Mesenchymal stem cell (in vitro differentiated cells and primary cell): ENCODE results near the gene GHDC.

Experiments used
- DNase-seq: peaks from one replicate; pipeline ENCODE4 v3.0.0-alpha.2; 2013
- H2AFZ ChIP-seq: one replicate; pipeline ENCODE4 v1.6.1; 2013; ENCODE audit warnings: low read depth, mild to moderate bottlenecking, control low read depth, inconsistent platforms, low read length, moderate library complexity
- H2AK5ac ChIP-seq: 2 replicates; pipeline ENCODE4 v1.6.1; 2013; ENCODE audit warnings: low read length, moderate library complexity, mild to moderate bottlenecking, inconsistent platforms; ENCODE audit not compliant: severe bottlenecking
- H2BK120ac ChIP-seq: one replicate; pipeline ENCODE4 v1.6.1; 2013; ENCODE audit warnings: low read depth, mild to moderate bottlenecking, inconsistent platforms, low read length, moderate library complexity
- H2BK12ac ChIP-seq, 2 experiments: one replicate each; pipeline ENCODE4 v1.6.1; 2013; ENCODE audit warnings: inconsistent platforms in 2 of 2, low read length in 2 of 2, mild to moderate bottlenecking in 2 of 2, moderate library complexity in 2 of 2, control low read depth in 1 of 2
- H2BK15ac ChIP-seq: one replicate; pipeline ENCODE4 v1.6.1; 2013; ENCODE audit warnings: mild to moderate bottlenecking, low read depth, inconsistent platforms; ENCODE audit not compliant: poor library complexity, severe bottlenecking
- H2BK5ac ChIP-seq: 2 replicates; pipeline ENCODE4 v1.6.1; 2013; ENCODE audit warnings: low read depth, mild to moderate bottlenecking, low read length, control low read depth, inconsistent platforms; ENCODE audit not compliant: poor library complexity, severe bottlenecking
- H3K14ac ChIP-seq, 2 experiments: one replicate each; pipeline ENCODE4 v1.6.1; 2013; ENCODE audit warnings: inconsistent platforms in 2 of 2, low read length in 2 of 2, control low read depth in 1 of 2, mild to moderate bottlenecking in 1 of 2, moderate library complexity in 1 of 2
- H3K18ac ChIP-seq, 2 experiments: one replicate each; pipeline ENCODE4 v1.6.1; 2013; ENCODE audit warnings: inconsistent platforms in 2 of 2, low read length in 2 of 2, control low read depth in 1 of 2, low read depth in 1 of 2, mild to moderate bottlenecking in 1 of 2
- H3K23ac ChIP-seq, 2 experiments: one replicate each; pipeline ENCODE4 v1.6.1; 2013; ENCODE audit warnings: inconsistent platforms in 2 of 2, low read length in 2 of 2, mild to moderate bottlenecking in 2 of 2, moderate library complexity in 2 of 2, control low read depth in 1 of 2
- H3K27ac ChIP-seq: 2 replicates; pipeline ENCODE4 v1.5.1; 2013; ENCODE audit warnings: mild to moderate bottlenecking, moderate library complexity, low read length, control low read depth, inconsistent platforms; ENCODE audit not compliant: poor library complexity, severe bottlenecking
- H3K27me3 ChIP-seq, 2 experiments: 2 replicates each; pipeline versions ENCODE4 v1.6.1 to v1.7.0; 2013; ENCODE audit warnings: low read length in 2 of 2, mild to moderate bottlenecking in 2 of 2, moderate library complexity in 2 of 2, control low read depth in 1 of 2, inconsistent platforms in 1 of 2; ENCODE audit not compliant: control insufficient read depth in 1 of 2, insufficient read depth in 1 of 2
- H3K36me3 ChIP-seq, 2 experiments: 2 replicates each; pipeline versions ENCODE4 v1.6.1 to v1.7.0; 2013; ENCODE audit warnings: low read length in 2 of 2, control low read depth in 1 of 2, inconsistent platforms in 1 of 2, low read depth in 1 of 2, mild to moderate bottlenecking in 1 of 2; ENCODE audit not compliant: insufficient read depth in 2 of 2, control insufficient read depth in 1 of 2
- H3K4ac ChIP-seq, 2 experiments: one replicate each; pipeline ENCODE4 v1.6.1; 2013; ENCODE audit warnings: inconsistent platforms in 2 of 2, low read length in 2 of 2, mild to moderate bottlenecking in 2 of 2, moderate library complexity in 2 of 2, control low read depth in 1 of 2, low read depth in 1 of 2
- H3K4me1 ChIP-seq: 2 replicates; pipeline ENCODE4 v1.6.1; 2013; ENCODE audit warnings: low read depth, low read length, control low read depth; ENCODE audit not compliant: control insufficient read depth, insufficient read depth
- H3K4me2 ChIP-seq: 2 replicates; pipeline ENCODE4 v1.6.1; 2013; ENCODE audit warnings: low read length, mild to moderate bottlenecking, inconsistent platforms; ENCODE audit not compliant: poor library complexity, severe bottlenecking
- H3K4me3 ChIP-seq, 2 experiments: 2 replicates each; pipeline versions ENCODE4 v1.5.1 to v1.7.0; 2013; ENCODE audit warnings: low read length in 2 of 2, mild to moderate bottlenecking in 2 of 2, control low read depth in 1 of 2, low read depth in 1 of 2; ENCODE audit not compliant: insufficient read depth in 1 of 2
- H3K79me1 ChIP-seq: replicated peaks from 2 replicates; pipeline ENCODE4 v1.6.1; 2013; ENCODE audit warnings: mild to moderate bottlenecking, control low read depth, low read length, inconsistent platforms; ENCODE audit not compliant: poor library complexity, severe bottlenecking
- H3K9ac ChIP-seq: 2 replicates; pipeline ENCODE4 v1.7.0; 2013; ENCODE audit warnings: mild to moderate bottlenecking, low read length, moderate library complexity
- H3K9me3 ChIP-seq: 2 replicates; pipeline ENCODE4 v1.7.0; 2013; ENCODE audit warnings: mild to moderate bottlenecking, low read length; ENCODE audit not compliant: control insufficient read depth
- H4K8ac ChIP-seq: one replicate; pipeline ENCODE4 v1.6.1; 2013; ENCODE audit warnings: inconsistent platforms, mild to moderate bottlenecking, low read length, moderate library complexity
- H4K91ac ChIP-seq: one replicate; pipeline ENCODE4 v1.6.1; 2013; ENCODE audit warnings: mild to moderate bottlenecking, low read length, inconsistent platforms
- WGBS: methylation state at CpG from one replicate; pipeline ENCODE4 v1.1.7; 2013; ENCODE audit warnings: mixed read lengths; 5-methylcytosine and 5-hydroxymethylcytosine counted together

Gene GHDC

DNA sequence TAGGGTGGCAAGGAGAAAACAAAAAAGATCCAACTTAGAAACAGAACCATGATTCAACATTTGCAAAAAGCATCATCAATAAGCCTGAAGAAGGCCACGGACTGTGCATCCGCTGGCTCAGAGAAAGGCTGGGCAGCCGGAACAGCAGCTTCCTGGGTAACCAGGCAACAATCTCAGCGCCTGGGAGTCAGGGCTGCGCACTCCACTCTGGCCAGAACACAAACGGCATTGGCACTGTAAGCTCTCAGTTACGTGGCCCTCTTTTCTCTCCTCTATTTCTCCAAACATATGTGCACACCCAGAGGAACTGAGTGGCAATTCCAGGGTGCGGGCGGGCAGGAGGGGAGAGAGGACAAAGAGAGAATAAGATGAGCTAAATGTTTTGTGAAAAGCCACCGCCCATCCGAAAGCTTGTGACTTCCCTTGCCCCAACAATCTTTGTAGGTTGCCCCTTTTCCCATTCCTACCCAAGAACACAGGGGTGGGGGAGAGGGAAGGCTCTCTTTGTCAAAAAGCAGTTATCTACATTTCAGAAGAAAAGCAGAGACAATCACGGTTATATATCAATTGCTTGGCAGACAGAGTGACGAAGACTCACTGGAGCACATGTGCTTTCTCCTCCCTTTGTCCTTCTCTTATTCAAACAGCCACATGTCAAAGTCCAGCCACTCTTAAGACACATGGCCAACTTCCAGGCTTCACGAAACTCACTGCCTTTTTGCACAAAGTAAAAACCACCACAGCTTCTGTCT lies 6.6 kb upstream of the GHDC start:
- no peak overlapping the region for H3K27ac ChIP-seq
- no peak overlapping the region for H2AFZ ChIP-seq
- H3K4me2 ChIP-seq: no peak overlapping the region
- H2BK5ac ChIP-seq: no peak overlapping the region
- H3K4me1 ChIP-seq: no peaks in the 10 kb centered on the region
- no peak for DNase-seq
- peaks cover 35 to 62% of the 10 kb centered on the region in 2 experiments for H3K36me3 ChIP-seq
- H3K4ac ChIP-seq: no peak overlapping the region
- H2BK15ac ChIP-seq: no peak overlapping the region
- H2BK120ac ChIP-seq: no peak overlapping the region
- H2AK5ac ChIP-seq: no peak overlapping the region
- H3K27me3 ChIP-seq: no peaks in the 10 kb centered on the region
- no peak overlapping the region for H3K23ac ChIP-seq
- H3K4me3 ChIP-seq: no peak overlapping the region
- H2BK12ac ChIP-seq: no peak overlapping the region
- H3K18ac ChIP-seq: no peak overlapping the region
- peaks cover 1% of the 10 kb centered on the region for H3K79me1 ChIP-seq
- no peak overlapping the region for H4K8ac ChIP-seq
- no peaks in the 10 kb centered on the region for H3K9me3 ChIP-seq
- peak overlapping the region; percentile 29 for H3K9ac ChIP-seq
- H3K14ac ChIP-seq: no peak overlapping the region
- H4K91ac ChIP-seq: no peak overlapping the region
- WGBS: 94% methylated on average over 10 of the region's 14 CpGs

DNA sequence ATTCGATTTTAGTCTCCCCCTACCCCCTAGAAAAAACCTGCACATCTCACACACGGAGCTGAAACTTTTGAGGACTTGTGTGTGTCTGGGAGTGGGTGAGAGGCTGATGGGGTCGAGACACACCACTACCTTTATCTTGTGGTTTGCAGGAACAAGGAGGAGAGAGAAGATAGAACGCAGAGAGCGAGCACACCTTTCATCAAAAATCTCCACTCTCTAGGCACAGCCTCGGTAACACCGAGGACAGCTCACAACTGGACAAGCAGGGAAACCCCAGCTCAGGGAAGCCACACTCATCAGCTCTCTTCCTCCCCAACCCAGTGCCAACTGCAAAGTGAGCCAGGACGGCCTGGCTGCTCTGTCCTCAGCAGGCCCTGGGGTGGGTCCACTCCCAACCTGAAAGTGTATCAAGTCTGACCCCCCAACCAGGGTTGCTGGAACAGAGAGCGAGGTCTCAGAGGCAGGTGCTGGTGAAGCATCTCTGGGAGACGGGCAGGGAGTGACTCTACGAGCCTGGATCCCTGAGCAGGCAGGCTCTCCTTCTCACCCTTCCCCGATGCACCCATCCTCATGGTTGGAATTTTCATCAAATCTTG lies 5.2 kb upstream of the GHDC start:
- Histone ChIP-seq H2BK12ac (no peak overlapping the region), H2BK5ac (no peak overlapping the region), H2AK5ac (no peak overlapping the region), H3K4me1 (peaks cover under 1% of the 10 kb centered on the region), H4K91ac (no peak overlapping the region), H3K23ac (peak overlapping the region in 1 of 2 experiments; percentile 90), H2AFZ (no peak overlapping the region), H2BK15ac (no peak overlapping the region), H3K18ac (no peak overlapping the region), H3K4ac (no peak overlapping the region), H3K4me2 (no peak overlapping the region), H3K36me3 (peaks cover 33 to 51% of the 10 kb centered on the region in 2 experiments), H3K4me3 (no peak overlapping the region), H3K9me3 (no peaks in the 10 kb centered on the region), H3K27ac (no peak overlapping the region), H3K14ac (no peak overlapping the region), H3K27me3 (no peaks in the 10 kb centered on the region), H2BK120ac (no peak overlapping the region), H3K9ac (no peak overlapping the region), H3K79me1 (peaks cover 1% of the 10 kb centered on the region), H4K8ac (no peak overlapping the region)
- DNase-seq: no peak
- 95% methylated on average over 3 of the region's 12 CpGs for WGBS

DNA sequence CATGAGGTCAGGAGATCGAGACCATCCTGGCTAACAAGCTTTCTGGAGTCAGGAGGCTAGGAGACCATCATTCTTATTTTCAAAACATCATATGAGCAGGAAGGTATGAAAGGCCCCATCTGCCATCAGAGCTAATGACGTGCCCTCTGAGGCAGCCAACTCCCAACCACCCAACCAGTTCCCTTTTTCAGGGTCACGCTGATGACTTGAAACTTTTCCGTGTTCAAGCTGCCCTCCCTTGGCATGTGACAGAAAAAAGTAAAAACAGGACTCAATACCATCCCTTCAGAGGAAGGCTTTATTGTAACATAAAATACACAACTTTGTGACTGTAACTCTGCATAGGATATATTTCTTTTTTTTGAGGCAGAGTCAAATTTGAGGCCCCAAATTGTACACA lies 4.6 kb upstream of the GHDC start:
- Histone ChIP-seq H3K36me3 (peaks cover 31 to 45% of the 10 kb centered on the region in 2 experiments), H2BK15ac (no peak overlapping the region), H3K4me2 (no peak overlapping the region), H3K4me1 (peaks cover 6% of the 10 kb centered on the region), H2AFZ (no peak overlapping the region), H3K4ac (no peak overlapping the region), H2BK120ac (no peak overlapping the region), H3K18ac (no peak overlapping the region), H2BK12ac (no peak overlapping the region), H3K14ac (no peak overlapping the region), H3K4me3 (no peak overlapping the region), H3K9me3 (no peaks in the 10 kb centered on the region), H3K27me3 (no peaks in the 10 kb centered on the region), H4K8ac (no peak overlapping the region), H4K91ac (no peak overlapping the region), H2BK5ac (no peak overlapping the region), H3K9ac (no peak overlapping the region), H2AK5ac (no peak overlapping the region), H3K27ac (no peak overlapping the region), H3K79me1 (peaks cover 1% of the 10 kb centered on the region), H3K23ac (no peak overlapping the region)
- 86% methylated on average over 4 of the region's 4 CpGs for WGBS
- DNase-seq: no peak

DNA sequence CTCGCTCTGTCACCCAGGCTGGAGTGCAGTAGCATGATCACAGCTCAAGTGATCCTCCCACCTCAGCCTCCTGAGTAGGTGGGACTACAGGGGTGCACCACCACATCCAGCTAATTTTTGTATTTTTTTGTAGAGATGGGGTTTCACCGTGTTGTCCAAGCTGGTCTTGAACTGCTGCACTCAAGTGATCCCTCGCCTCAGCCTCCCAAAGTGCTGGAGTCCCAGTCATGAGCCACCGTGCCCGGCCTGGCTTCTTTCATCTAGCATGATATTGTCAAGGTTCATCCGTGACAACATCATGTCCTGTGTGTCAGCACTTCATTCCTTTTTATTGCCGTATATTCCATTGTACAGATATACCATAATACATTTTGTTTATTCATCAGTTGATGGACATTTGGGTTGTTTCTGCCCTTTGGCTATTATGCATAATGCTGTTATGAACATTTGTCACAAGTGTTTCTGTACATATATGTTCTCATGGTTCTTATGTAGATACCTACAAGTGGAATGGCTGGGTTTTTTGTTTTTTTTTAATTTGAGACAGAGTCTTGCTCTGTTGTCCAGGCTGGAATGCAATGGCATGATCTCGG lies 3.4 kb upstream of the GHDC start:
- peaks cover 27 to 38% of the 10 kb centered on the region in 2 experiments for H3K36me3 ChIP-seq
- no peak overlapping the region for H2BK5ac ChIP-seq
- H2BK12ac ChIP-seq: no peak overlapping the region
- no peak overlapping the region for H3K27ac ChIP-seq
- peaks cover 1% of the 10 kb centered on the region for H3K79me1 ChIP-seq
- no peak overlapping the region for H4K8ac ChIP-seq
- no peak overlapping the region for H3K4me2 ChIP-seq
- H2BK120ac ChIP-seq: no peak overlapping the region
- no peak overlapping the region for H2BK15ac ChIP-seq
- no peak overlapping the region for H3K14ac ChIP-seq
- DNase-seq: no peak
- H2AFZ ChIP-seq: no peak overlapping the region
- no peak overlapping the region for H3K4ac ChIP-seq
- no peaks in the 10 kb centered on the region for H3K9me3 ChIP-seq
- no peaks in the 10 kb centered on the region for H3K27me3 ChIP-seq
- H3K4me1 ChIP-seq: peaks cover 6% of the 10 kb centered on the region
- H2AK5ac ChIP-seq: no peak overlapping the region
- H4K91ac ChIP-seq: no peak overlapping the region
- H3K23ac ChIP-seq: no peak overlapping the region
- no peak overlapping the region for H3K9ac ChIP-seq
- no peak overlapping the region for H3K4me3 ChIP-seq
- no peak overlapping the region for H3K18ac ChIP-seq
- 96% methylated on average over 6 of the region's 8 CpGs for WGBS
